Measurements from ENCODE around the gene PCDH17. TPM values are rescaled to one million over a fixed set of nuclear protein-coding genes. Genes with fewer than 3 reads are reported as not detected.

PCDH17 gene
- total RNA-seq, 1 experiment from 2014 or later, result not detected

- no peak for DNase-seq
- H3K36me3 Mint-ChIP-seq (ENCODE audit: insufficient read depth, unreplicated experiment), result no peaks in the 10 kb centered on the region
- TF ChIP-seq CTCF (IDR thresholded peaks at IDR 0.05; ENCODE audit: unreplicated experiment), result no peak
- no peaks in the 10 kb centered on the region for H3K27me3 Mint-ChIP-seq (ENCODE audit: unreplicated experiment)
- BruUV-seq (replicated peaks), result no TSS peak
- H3K9me3 Mint-ChIP-seq (ENCODE audit: low read depth, unreplicated experiment), result no peaks in the 10 kb centered on the region
- no peak overlapping the region for H3K27ac Mint-ChIP-seq (ENCODE audit: unreplicated experiment)
- no peak overlapping the region for H3K4me3 Mint-ChIP-seq (ENCODE audit: low read depth, unreplicated experiment)
- no peaks in the 10 kb centered on the region for H3K4me1 Mint-ChIP-seq (ENCODE audit: low read depth, unreplicated experiment)
- CTCF ChIA-PET, result no interaction called here
- intact Hi-C loops (cut with micrococcal nuclease; ENCODE audit: unreplicated experiment), result no loop called here
Observed at GRCh38 chr13:57739089-57739488, 107.5 kb downstream of the PCDH17 start.

GRCh38 chr13:57739543-57740190 lies 108.1 kb downstream of the PCDH17 start:
- no peak overlapping the region for H3K27ac Mint-ChIP-seq (ENCODE audit: unreplicated experiment)

GRCh38 chr13:57740719-57741118 lies 109.2 kb downstream of the PCDH17 start:
- Mint-ChIP-seq H3K4me1 (ENCODE audit: low read depth, unreplicated experiment) (no peaks in the 10 kb centered on the region), H3K36me3 (ENCODE audit: insufficient read depth, unreplicated experiment) (no peaks in the 10 kb centered on the region), H3K4me3 (ENCODE audit: low read depth, unreplicated experiment) (no peak overlapping the region), H3K9me3 (ENCODE audit: low read depth, unreplicated experiment) (no peaks in the 10 kb centered on the region), H3K27me3 (ENCODE audit: unreplicated experiment) (no peaks in the 10 kb centered on the region), H3K27ac (ENCODE audit: unreplicated experiment) (no peak overlapping the region)
- DNase-seq, result no peak
- BruUV-seq (replicated peaks), result no TSS peak
- CTCF ChIA-PET, result no interaction called here
- no peak for TF ChIP-seq CTCF (IDR thresholded peaks at IDR 0.05; ENCODE audit: unreplicated experiment)
- intact Hi-C loops (cut with micrococcal nuclease; ENCODE audit: unreplicated experiment), result no loop called here

More at GRCh38 chr13:57739543-57740190, 108.1 kb downstream of the PCDH17 start:
- Mint-ChIP-seq H3K36me3 (ENCODE audit: insufficient read depth, unreplicated experiment) (no peaks in the 10 kb centered on the region), H3K4me3 (ENCODE audit: low read depth, unreplicated experiment) (no peak overlapping the region), H3K27me3 (ENCODE audit: unreplicated experiment) (no peaks in the 10 kb centered on the region), H3K4me1 (ENCODE audit: low read depth, unreplicated experiment) (no peaks in the 10 kb centered on the region), H3K9me3 (ENCODE audit: low read depth, unreplicated experiment) (no peaks in the 10 kb centered on the region)
- no TSS peak for BruUV-seq (replicated peaks)
- DNase-seq, result no peak
- TF ChIP-seq CTCF (IDR thresholded peaks at IDR 0.05; ENCODE audit: unreplicated experiment), result no peak
- intact Hi-C loops (cut with micrococcal nuclease; ENCODE audit: unreplicated experiment), result no loop called here
- CTCF ChIA-PET, result no interaction called here

GRCh38 chr13:57748096-57748495 lies 116.6 kb downstream of the PCDH17 start:
- Mint-ChIP-seq H3K4me1 (ENCODE audit: low read depth, unreplicated experiment) (no peaks in the 10 kb centered on the region), H3K4me3 (ENCODE audit: low read depth, unreplicated experiment) (no peak overlapping the region), H3K9me3 (ENCODE audit: low read depth, unreplicated experiment) (peaks cover 2% of the 10 kb centered on the region), H3K27ac (ENCODE audit: unreplicated experiment) (no peak overlapping the region), H3K36me3 (ENCODE audit: insufficient read depth, unreplicated experiment) (no peaks in the 10 kb centered on the region), H3K27me3 (ENCODE audit: unreplicated experiment) (no peaks in the 10 kb centered on the region)
- no peak for TF ChIP-seq CTCF (IDR thresholded peaks at IDR 0.05; ENCODE audit: unreplicated experiment)
- BruUV-seq (replicated peaks), result no TSS peak
- DNase-seq, result no peak
- CTCF ChIA-PET, result no interaction called here
- intact Hi-C loops (cut with micrococcal nuclease; ENCODE audit: unreplicated experiment), result no loop called here

Data from Calu3 (cell line).